H9 (cell line): ENCODE measurements around the gene ATG7. TPM values are rescaled to one million over a fixed set of nuclear protein-coding genes. Genes with fewer than 3 reads are reported as not detected.

Experiments
- DNase-seq: peaks from one replicate; pipeline ENCODE4 v3.0.0-alpha.2; 2017
- H2AFZ ChIP-seq: one replicate; pipeline ENCODE4 v1.6.1; 2013; ENCODE audit warnings: mild to moderate bottlenecking, low read length, control low read depth, moderate library complexity
- H2AK5ac ChIP-seq: 2 replicates; pipeline ENCODE4 v1.6.1; 2013; ENCODE audit warnings: low read length, control low read depth, mixed read lengths; ENCODE audit not compliant: insufficient read length
- H2BK120ac ChIP-seq: one replicate; pipeline ENCODE4 v1.6.1; 2013; ENCODE audit warnings: low read depth, mild to moderate bottlenecking, low read length, control low read depth, inconsistent platforms; ENCODE audit not compliant: poor library complexity, severe bottlenecking
- H2BK12ac ChIP-seq: 2 replicates; pipeline ENCODE4 v1.6.1; 2013; ENCODE audit warnings: low read length, control low read depth, mixed read lengths, low read depth; ENCODE audit not compliant: insufficient read length
- H2BK15ac ChIP-seq: 2 replicates; pipeline ENCODE4 v1.6.1; 2013; ENCODE audit warnings: low read depth, low read length, control low read depth
- H2BK20ac ChIP-seq: one replicate; pipeline ENCODE4 v1.6.1; 2013; ENCODE audit warnings: low read depth, mild to moderate bottlenecking, low read length, control low read depth, inconsistent platforms; ENCODE audit not compliant: poor library complexity, severe bottlenecking
- H2BK5ac ChIP-seq: 2 replicates; pipeline ENCODE4 v1.6.1; 2013; ENCODE audit warnings: low read length, control low read depth, mixed read lengths; ENCODE audit not compliant: insufficient read length
- H3K14ac ChIP-seq: 2 replicates; pipeline ENCODE4 v1.6.1; 2013; ENCODE audit warnings: low read length, control low read depth; ENCODE audit not compliant: insufficient read depth
- H3K18ac ChIP-seq: 2 replicates; pipeline ENCODE4 v1.6.1; 2013; ENCODE audit warnings: low read depth, mild to moderate bottlenecking, mixed read lengths, low read length, control low read depth; ENCODE audit not compliant: insufficient read length
- H3K23ac ChIP-seq: 2 replicates; pipeline ENCODE4 v1.6.1; 2013; ENCODE audit warnings: low read length, control low read depth, mixed read lengths, low read depth; ENCODE audit not compliant: insufficient read length
- H3K23me2 ChIP-seq: 2 replicates; pipeline ENCODE4 v1.6.1; 2013; ENCODE audit warnings: low read depth, mild to moderate bottlenecking, mixed read lengths, low read length, control low read depth; ENCODE audit not compliant: insufficient read length, poor library complexity, severe bottlenecking
- H3K27ac ChIP-seq: 2 replicates; pipeline ENCODE4 v1.5.1; 2013; ENCODE audit warnings: low read length, control low read depth, mixed read lengths, low read depth; ENCODE audit not compliant: insufficient read length
- H3K27me3 ChIP-seq: 2 replicates; pipeline ENCODE4 v1.6.1; 2013; ENCODE audit warnings: low read length, control low read depth, inconsistent platforms; ENCODE audit not compliant: insufficient read depth
- H3K4ac ChIP-seq: 2 replicates; pipeline ENCODE4 v1.6.1; 2013; ENCODE audit warnings: low read depth, mild to moderate bottlenecking, control low read depth, inconsistent platforms, low read length, moderate library complexity
- H3K4me1 ChIP-seq: 2 replicates; pipeline ENCODE4 v1.6.1; 2013; ENCODE audit warnings: low read length, control low read depth, inconsistent platforms; ENCODE audit not compliant: insufficient read depth
- H3K4me2 ChIP-seq: 2 replicates; pipeline ENCODE4 v1.6.1; 2013; ENCODE audit warnings: low read length, control low read depth, mixed read lengths; ENCODE audit not compliant: insufficient read length, insufficient read depth
- H3K56ac ChIP-seq: 2 replicates; pipeline ENCODE4 v1.6.1; 2013; ENCODE audit warnings: low read depth, mild to moderate bottlenecking, mixed read lengths, low read length, control low read depth; ENCODE audit not compliant: insufficient read length
- H3K79me1 ChIP-seq: 2 replicates; pipeline ENCODE4 v1.6.1; 2013; ENCODE audit warnings: low read depth, mild to moderate bottlenecking, moderate library complexity, low read length, control low read depth, inconsistent platforms; ENCODE audit not compliant: insufficient read depth, poor library complexity, severe bottlenecking
- H3K79me2 ChIP-seq: 2 replicates; pipeline ENCODE4 v1.6.1; 2013; ENCODE audit warnings: low read length, control low read depth, inconsistent platforms; ENCODE audit not compliant: insufficient read depth
- H3K9ac ChIP-seq: 2 replicates; pipeline ENCODE4 v1.6.1; 2013; ENCODE audit warnings: low read length, control low read depth, mixed read lengths; ENCODE audit not compliant: insufficient read length; ENCODE audit errors: extremely low read depth
- H3K9me3 ChIP-seq: one replicate; pipeline ENCODE4 v1.6.1; 2013; ENCODE audit warnings: low read depth, low read length, inconsistent platforms; ENCODE audit not compliant: control insufficient read depth
- H3T11ph ChIP-seq: one replicate; pipeline ENCODE4 v1.6.1; 2013; ENCODE audit warnings: mild to moderate bottlenecking, low read length, control low read depth, inconsistent platforms
- H4K20me1 ChIP-seq: one replicate; pipeline ENCODE4 v1.6.1; 2013; ENCODE audit not compliant: control insufficient read depth, insufficient read length, insufficient read depth
- H4K5ac ChIP-seq: 2 replicates; pipeline ENCODE4 v1.6.1; 2013; ENCODE audit warnings: low read depth, mild to moderate bottlenecking, mixed read lengths, low read length, control low read depth; ENCODE audit not compliant: insufficient read length
- H4K8ac ChIP-seq: replicated peaks from 2 replicates; pipeline ENCODE4 v1.6.1; 2013; ENCODE audit warnings: low read length, control low read depth, mixed read lengths, low read depth; ENCODE audit not compliant: insufficient read length
- H4K91ac ChIP-seq: 2 replicates; pipeline ENCODE4 v1.6.1; 2013; ENCODE audit warnings: low read depth, mild to moderate bottlenecking, moderate library complexity, mixed read lengths, low read length, control low read depth; ENCODE audit not compliant: insufficient read length
- H3K27ac Mint-ChIP-seq, 3 experiments: 2 replicates in 2 of 3; 3 replicates in 1 of 3; pipeline ENCODE4 v1.8.0; 2020 to 2021; ENCODE audit warnings: mixed read lengths in 3 of 3, mild to moderate bottlenecking in 1 of 3, moderate library complexity in 1 of 3
- H3K27me3 Mint-ChIP-seq: 2 replicates; pipeline ENCODE4 v1.8.0; 2021; ENCODE audit warnings: low read depth, mild to moderate bottlenecking, moderate library complexity, mixed read lengths
- H3K36me3 Mint-ChIP-seq, 3 experiments: 2 replicates in 2 of 3; 3 replicates in 1 of 3; pipeline ENCODE4 v1.8.0; 2020 to 2021; ENCODE audit warnings: low read depth in 3 of 3, mixed read lengths in 3 of 3; ENCODE audit not compliant: insufficient read depth in 1 of 3
- H3K4me1 Mint-ChIP-seq, 2 experiments: 2 replicates each; pipeline ENCODE4 v1.8.0; 2020; ENCODE audit warnings: mixed read lengths in 2 of 2
- H3K4me3 Mint-ChIP-seq, 2 experiments: 2 replicates in 1 of 2; 3 replicates in 1 of 2; pipeline ENCODE4 v1.8.0; 2020 to 2021; ENCODE audit warnings: mild to moderate bottlenecking in 2 of 2, mixed read lengths in 2 of 2, moderate library complexity in 1 of 2
- H3K9me3 Mint-ChIP-seq, 2 experiments: 2 replicates in 1 of 2; 3 replicates in 1 of 2; pipeline ENCODE4 v1.8.0; 2020; ENCODE audit warnings: mild to moderate bottlenecking in 2 of 2, mixed read lengths in 2 of 2, moderate library complexity in 1 of 2
- WGBS: extraction: QIAGEN DNeasy Blood & Tissue Kit; methylation state at CpG from one replicate; pipeline ENCODE4 v1.1.7; 2013; ENCODE audit warnings: missing lambda C conversion rate, low lambda C conversion rate, mixed read lengths; ENCODE audit not compliant: insufficient read length; ENCODE audit errors: extremely low coverage; 5-methylcytosine and 5-hydroxymethylcytosine counted together
- total RNA-seq: library from RNA; stranded (reverse); gene quantifications from 2 replicates; pipeline ENCODE4 v1.2.1, GENCODE V29; 2021
- TF ChIP-seq, protein P1 (sequence below): fragments of 200-600 bp; sonication (generic); conservative IDR thresholded peaks from 3 replicates; pipeline ENCODE4 v1.8.0; 2021; ENCODE audit warnings: antibody characterized with exemption, mild to moderate bottlenecking

ATG7 gene
- total RNA-seq, 1 experiment from 2014 or later = 17.9 TPM

DNA sequence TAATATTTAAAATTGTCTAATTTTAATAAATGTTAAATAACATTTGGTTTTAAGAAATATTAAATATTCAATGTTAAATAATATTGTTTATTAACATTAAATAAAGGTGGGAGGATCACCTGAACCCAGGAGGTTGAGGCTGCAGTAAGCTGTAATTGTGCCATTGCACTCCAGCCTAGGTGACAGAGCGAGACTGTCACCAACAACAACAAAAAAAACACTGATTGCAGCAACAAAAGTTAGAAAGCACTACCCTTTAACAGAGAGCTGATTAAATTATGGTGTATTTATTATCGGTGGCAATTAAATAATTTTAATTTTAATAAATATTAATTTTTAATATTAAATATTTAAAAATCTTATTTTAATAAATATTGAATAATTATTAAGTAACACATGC, 152.1 kb downstream of the ATG7 start:
- Histone ChIP-seq H3K23ac (no peak overlapping the region), H3K23me2 (no peaks in the 10 kb centered on the region)

More for the DNA sequence above, 152.1 kb downstream of the ATG7 start:
- H3K27ac Mint-ChIP-seq = no peak overlapping the region
- no peak overlapping the region for H3T11ph ChIP-seq
- no peak overlapping the region for H4K91ac ChIP-seq
- no peak overlapping the region for H3K18ac ChIP-seq
- no peak overlapping the region for H3K9ac ChIP-seq
- no peak for DNase-seq
- H2AK5ac ChIP-seq = no peak overlapping the region
- H2BK12ac ChIP-seq = no peak overlapping the region
- H4K20me1 ChIP-seq = no peaks in the 10 kb centered on the region
- H3K4me1 Mint-ChIP-seq = peaks cover 4 to 5% of the 10 kb centered on the region in 2 experiments
- no peaks in the 10 kb centered on the region for H3K79me2 ChIP-seq
- H3K27me3 Mint-ChIP-seq = no peaks in the 10 kb centered on the region
- H4K5ac ChIP-seq = no peak overlapping the region
- H3K4ac ChIP-seq = no peak overlapping the region
- H3K27ac ChIP-seq = no peak overlapping the region
- H3K56ac ChIP-seq = no peak overlapping the region
- no peak overlapping the region for H3K4me2 ChIP-seq
- H2BK120ac ChIP-seq = no peak overlapping the region
- no peaks in the 10 kb centered on the region for H3K79me1 ChIP-seq
- H3K9me3 ChIP-seq = no peaks in the 10 kb centered on the region
- no peaks in the 10 kb centered on the region for H3K9me3 Mint-ChIP-seq
- H2BK5ac ChIP-seq = no peak overlapping the region
- peaks cover 0 to 7% (median 1%) of the 10 kb centered on the region in 3 experiments; a peak in 1 of 7 replicates for H3K36me3 Mint-ChIP-seq
- no peaks in the 10 kb centered on the region for H3K27me3 ChIP-seq
- no peak overlapping the region for H2BK15ac ChIP-seq
- no peak overlapping the region for H3K4me3 Mint-ChIP-seq
- TF ChIP-seq, protein P1, sequence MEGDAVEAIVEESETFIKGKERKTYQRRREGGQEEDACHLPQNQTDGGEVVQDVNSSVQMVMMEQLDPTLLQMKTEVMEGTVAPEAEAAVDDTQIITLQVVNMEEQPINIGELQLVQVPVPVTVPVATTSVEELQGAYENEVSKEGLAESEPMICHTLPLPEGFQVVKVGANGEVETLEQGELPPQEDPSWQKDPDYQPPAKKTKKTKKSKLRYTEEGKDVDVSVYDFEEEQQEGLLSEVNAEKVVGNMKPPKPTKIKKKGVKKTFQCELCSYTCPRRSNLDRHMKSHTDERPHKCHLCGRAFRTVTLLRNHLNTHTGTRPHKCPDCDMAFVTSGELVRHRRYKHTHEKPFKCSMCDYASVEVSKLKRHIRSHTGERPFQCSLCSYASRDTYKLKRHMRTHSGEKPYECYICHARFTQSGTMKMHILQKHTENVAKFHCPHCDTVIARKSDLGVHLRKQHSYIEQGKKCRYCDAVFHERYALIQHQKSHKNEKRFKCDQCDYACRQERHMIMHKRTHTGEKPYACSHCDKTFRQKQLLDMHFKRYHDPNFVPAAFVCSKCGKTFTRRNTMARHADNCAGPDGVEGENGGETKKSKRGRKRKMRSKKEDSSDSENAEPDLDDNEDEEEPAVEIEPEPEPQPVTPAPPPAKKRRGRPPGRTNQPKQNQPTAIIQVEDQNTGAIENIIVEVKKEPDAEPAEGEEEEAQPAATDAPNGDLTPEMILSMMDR = no peak
- WGBS = no CpG with 5 or more reads among the region's 2 CpGs
- H2AFZ ChIP-seq = no peak overlapping the region
- H3K4me1 ChIP-seq = no peaks in the 10 kb centered on the region
- no peak overlapping the region for H3K14ac ChIP-seq
- H4K8ac ChIP-seq = no peak overlapping the region
- H2BK20ac ChIP-seq = no peak overlapping the region
